SU-DHL-6 (cell line): ENCODE data around the gene GKN1.

Source experiments
- H2AFZ ChIP-seq: fragments of 200-600 bp; sonication (generic); 2 replicates; pipeline ENCODE4 v1.6.1; 2014; ENCODE audit warnings: low read depth, mild to moderate bottlenecking, moderate library complexity, mixed read lengths, antibody characterized with exemption, low read length; ENCODE audit not compliant: severe bottlenecking
- H3F3A ChIP-seq: fragments of 200-600 bp; shearing (Covaris generic); 2 replicates; pipeline ENCODE4 v1.6.0; 2016; ENCODE audit warnings: antibody characterized with exemption, mild to moderate bottlenecking; ENCODE audit not compliant: insufficient read depth
- H3K27ac ChIP-seq: fragments of 200-600 bp; sonication (generic); 2 replicates; pipeline ENCODE4 v1.5.1; 2016; ENCODE audit warnings: low read depth, mild to moderate bottlenecking, low read length, moderate library complexity, mixed read lengths
- H3K27me3 ChIP-seq: fragments of 200-600 bp; sonication (generic), shearing (Covaris generic); 2 replicates; pipeline ENCODE4 v1.6.0; 2014; ENCODE audit warnings: mild to moderate bottlenecking, low read length
- H3K36me3 ChIP-seq: fragments of 200-600 bp; sonication (generic); 2 replicates; pipeline ENCODE4 v1.6.1; 2014; ENCODE audit warnings: mild to moderate bottlenecking, low read length, mixed read lengths
- H3K4me2 ChIP-seq: fragments of 300-600, 200-600 bp; shearing (Covaris generic), sonication (generic); 2 replicates; pipeline ENCODE4 v1.6.0; 2014; ENCODE audit warnings: low read length, low read depth, mild to moderate bottlenecking; ENCODE audit not compliant: poor library complexity, severe bottlenecking
- H3K4me3 ChIP-seq: fragments of 200-600 bp; sonication (generic); 2 replicates; pipeline ENCODE4 v1.5.1; 2014; ENCODE audit warnings: antibody characterized with exemption, low read length, mild to moderate bottlenecking, mixed read lengths; ENCODE audit not compliant: insufficient read depth, poor library complexity, severe bottlenecking
- H3K79me2 ChIP-seq: fragments of 200-600 bp; sonication (generic); 2 replicates; pipeline ENCODE4 v1.6.1; 2014; ENCODE audit warnings: mild to moderate bottlenecking, low read length, moderate library complexity; ENCODE audit not compliant: insufficient read depth
- H3K9ac ChIP-seq: fragments of 200-600 bp; sonication (generic); 2 replicates; pipeline ENCODE4 v1.7.0; 2014; ENCODE audit warnings: mild to moderate bottlenecking, low read length
- H3K9me2 ChIP-seq: fragments of 200-600 bp; sonication (generic); replicated peaks from 2 replicates; pipeline ENCODE4 v1.6.1; 2014; ENCODE audit warnings: low read length; ENCODE audit not compliant: insufficient read depth
- H3K9me3 ChIP-seq: fragments of 200-600 bp; sonication (generic); 2 replicates; pipeline ENCODE4 v1.6.1; 2014; ENCODE audit warnings: low read length, mixed read lengths; ENCODE audit not compliant: insufficient read depth
- H4K20me1 ChIP-seq: fragments of 200-600 bp; sonication (generic); 2 replicates; pipeline ENCODE4 v1.6.1; 2014; ENCODE audit warnings: low read depth, mild to moderate bottlenecking, antibody characterized with exemption, low read length, moderate library complexity, mixed read lengths
- CTCF ChIP-seq: fragments of 200-600 bp; sonication (generic); IDR thresholded peaks from one replicate; pipeline ENCODE4 v1.5.1; 2017; ENCODE audit warnings: antibody characterized with exemption, mild to moderate bottlenecking, low read length, moderate library complexity; ENCODE audit not compliant: insufficient read depth, poor library complexity, severe bottlenecking
- EZH2phosphoT487 ChIP-seq: fragments of 200-600 bp; sonication (generic), shearing (Covaris generic); conservative IDR thresholded peaks from 2 replicates; pipeline ENCODE4 v1.6.1; 2018; ENCODE audit warnings: mild to moderate bottlenecking, antibody characterized with exemption, low read length, moderate library complexity, mixed read lengths

GKN1 gene

GRCh38 chr2:69013142-69013839 is 38.9 kb downstream of the GKN1 start, which contains the start of gene ANTXR1:
Gene ANTXR1 (plus strand): TSS chr2:69013179. CDS start chr2:69013500, 321 bp downstream.
- Histone ChIP-seq H3K36me3 (no peaks in the 10 kb centered on the region), H3K9ac (no peak within 1 kb of the TSS), H3K9me3 (no peaks in the 10 kb centered on the region), H3K79me2 (no peaks in the 10 kb centered on the region), H3K9me2 (no peaks in the 10 kb centered on the region), H3K4me3 (no peak within 1 kb of the TSS), H3K4me2 (no peak within 1 kb of the TSS), H3K27ac (no peak within 1 kb of the TSS), H4K20me1 (no peaks in the 10 kb centered on the region), H3K27me3 (no peaks in the 10 kb centered on the region), H3F3A (no peaks in the 10 kb centered on the region), H2AFZ (no peak within 1 kb of the TSS)
- TF ChIP-seq CTCF (no peak), EZH2phosphoT487 (no peak)

GRCh38 chr2:69013840-69014821 is 39.7 kb downstream of the GKN1 start:
- no peak overlapping the region for H3K9ac ChIP-seq
- H3K9me3 ChIP-seq, result no peaks in the 10 kb centered on the region
- no peaks in the 10 kb centered on the region for H4K20me1 ChIP-seq
- no peaks in the 10 kb centered on the region for H3K27me3 ChIP-seq
- TF ChIP-seq CTCF, result no peak
- no peak for TF ChIP-seq EZH2phosphoT487
- no peak overlapping the region for H3K4me2 ChIP-seq
- H3K79me2 ChIP-seq, result no peaks in the 10 kb centered on the region
- no peaks in the 10 kb centered on the region for H3K36me3 ChIP-seq
- no peaks in the 10 kb centered on the region for H3K9me2 ChIP-seq
- H3K4me3 ChIP-seq, result no peak overlapping the region
- H2AFZ ChIP-seq, result no peak overlapping the region
- no peak overlapping the region for H3K27ac ChIP-seq
- H3F3A ChIP-seq, result no peaks in the 10 kb centered on the region

- Histone ChIP-seq H3K9ac (no peak overlapping the region), H3K79me2 (no peaks in the 10 kb centered on the region), H2AFZ (no peak overlapping the region), H3K27ac (no peak overlapping the region), H3K4me2 (no peak overlapping the region), H3K36me3 (no peaks in the 10 kb centered on the region), H3K4me3 (no peak overlapping the region), H3K9me3 (no peaks in the 10 kb centered on the region), H4K20me1 (no peaks in the 10 kb centered on the region), H3F3A (no peaks in the 10 kb centered on the region), H3K27me3 (no peaks in the 10 kb centered on the region), H3K9me2 (no peaks in the 10 kb centered on the region)
- TF ChIP-seq EZH2phosphoT487 (no peak), CTCF (no peak)
Measured at GRCh38 chr2:69017080-69017479, 42.6 kb downstream of the GKN1 start.
